CD14-positive monocyte (primary cell): Measurements from ENCODE around the gene NAPSA. TPM values are rescaled to one million over a fixed set of nuclear protein-coding genes. Genes with fewer than 3 reads are reported as not detected.
"Not testable (repeated sequence)": the region's sequence is repeated elsewhere in the genome, so short reads cannot be mapped to it uniquely, and the experiment has no call there.

ENCODE experiments used
- DNase-seq, 3 donors: peaks; one replicate each; pipeline ENCODE4 v3.0.0-alpha.2; 2011 to 2022
- H2AFZ ChIP-seq: 2 replicates; pipeline ENCODE4 v1.6.0; 2012; ENCODE audit warnings: mild to moderate bottlenecking, low read depth, low read length, inconsistent platforms; ENCODE audit not compliant: insufficient read depth, poor library complexity, severe bottlenecking
- H3K27ac ChIP-seq, 2 donors: 1 replicate in 1 of 2; 2 replicates in 1 of 2; pipeline ENCODE4 v1.5.1; 2012 to 2013; ENCODE audit warnings: low read length in 2 of 2, control low read depth in 1 of 2, inconsistent platforms in 1 of 2, low read depth in 1 of 2, mild to moderate bottlenecking in 1 of 2
- H3K27me3 ChIP-seq, 2 donors: one replicate each; pipeline versions ENCODE4 v1.6.0 to v1.6.1; 2011 to 2013; ENCODE audit warnings: low read length in 2 of 2; ENCODE audit not compliant: control insufficient read depth in 2 of 2, insufficient read depth in 2 of 2
- H3K36me3 ChIP-seq, 2 donors: replicated peaks in 1 of 2; 1 replicate in 1 of 2; 2 replicates in 1 of 2; pipeline versions ENCODE4 v1.5.1 to v1.6.1; 2012 to 2013; ENCODE audit warnings: low read length in 2 of 2, control low read depth in 1 of 2, inconsistent platforms in 1 of 2, mild to moderate bottlenecking in 1 of 2; ENCODE audit not compliant: insufficient read depth in 2 of 2, control insufficient read depth in 1 of 2
- H3K4me1 ChIP-seq, 2 donors: 1 replicate in 1 of 2; 2 replicates in 1 of 2; pipeline versions ENCODE4 v1.5.1 to v1.6.1; 2012 to 2013; ENCODE audit warnings: low read length in 2 of 2, control low read depth in 1 of 2, inconsistent platforms in 1 of 2, mild to moderate bottlenecking in 1 of 2, moderate library complexity in 1 of 2; ENCODE audit not compliant: insufficient read depth in 2 of 2, control insufficient read depth in 1 of 2
- H3K4me2 ChIP-seq: replicated peaks from 2 replicates; pipeline ENCODE3; 2012; ENCODE audit warnings: low read length, moderate library complexity, mild to moderate bottlenecking; ENCODE audit not compliant: poor library complexity, severe bottlenecking; ENCODE audit errors: extremely low read depth
- H3K4me3 ChIP-seq, 3 experiments: fragments of 200-600 bp in 1 of 3; sonication (generic) in 1 of 3; replicated peaks in 1 of 3; 1 replicate in 2 of 3; 2 replicates in 1 of 3; pipeline ENCODE4 v1.5.1; 2011 to 2013; ENCODE audit warnings: low read length in 3 of 3, mild to moderate bottlenecking in 3 of 3, control low read depth in 2 of 3, low read depth in 2 of 3, inconsistent platforms in 1 of 3, moderate library complexity in 1 of 3
- H3K79me2 ChIP-seq: 2 replicates; pipeline ENCODE4 v1.6.0; 2012; ENCODE audit warnings: mild to moderate bottlenecking, control low read depth, inconsistent platforms, low read length, moderate library complexity; ENCODE audit not compliant: insufficient read depth
- H3K9ac ChIP-seq: 2 replicates; pipeline ENCODE4 v1.6.0; 2017; ENCODE audit warnings: low read length, mild to moderate bottlenecking; ENCODE audit not compliant: insufficient read depth, poor library complexity, severe bottlenecking
- H3K9me3 ChIP-seq, 2 donors: replicated peaks in 1 of 2; 1 replicate in 1 of 2; 2 replicates in 1 of 2; pipeline versions ENCODE4 v1.5.1 to v1.6.1; 2012 to 2013; ENCODE audit warnings: low read length in 2 of 2, control low read depth in 1 of 2; ENCODE audit not compliant: control insufficient read depth in 1 of 2, insufficient read depth in 1 of 2
- H4K20me1 ChIP-seq: 2 replicates; pipeline ENCODE4 v1.6.0; 2012; ENCODE audit warnings: mild to moderate bottlenecking, low read length, control low read depth, moderate library complexity; ENCODE audit not compliant: insufficient read depth
- H3K27ac Mint-ChIP-seq, 7 donors: one replicate each; pipeline ENCODE4 v1.8.0; 2020; ENCODE audit warnings: mild to moderate bottlenecking in 7 of 7, mixed read lengths in 7 of 7, moderate library complexity in 6 of 7, inconsistent platforms in 2 of 7
- H3K27me3 Mint-ChIP-seq, 3 donors: one replicate each; pipeline ENCODE4 v1.8.0; 2021 to 2022; ENCODE audit warnings: low read depth in 3 of 3, mild to moderate bottlenecking in 3 of 3, mixed read lengths in 3 of 3, moderate library complexity in 3 of 3, inconsistent platforms in 1 of 3
- H3K36me3 Mint-ChIP-seq, 2 donors: one replicate each; pipeline ENCODE4 v1.8.0; 2020; ENCODE audit warnings: mixed read lengths in 2 of 2, inconsistent platforms in 1 of 2, mild to moderate bottlenecking in 1 of 2
- H3K4me1 Mint-ChIP-seq: one replicate; pipeline ENCODE4 v1.8.0; 2020; ENCODE audit warnings: mild to moderate bottlenecking, mixed read lengths
- H3K4me3 Mint-ChIP-seq, 2 donors: one replicate each; pipeline ENCODE4 v1.8.0; 2020; ENCODE audit warnings: mild to moderate bottlenecking in 2 of 2, mixed read lengths in 2 of 2, moderate library complexity in 1 of 2
- H3K9me3 Mint-ChIP-seq, 7 donors: one replicate each; pipeline ENCODE4 v1.8.0; 2020 to 2022; ENCODE audit warnings: mixed read lengths in 7 of 7, mild to moderate bottlenecking in 6 of 7, moderate library complexity in 6 of 7, inconsistent platforms in 2 of 7
- CTCF ChIP-seq: fragments of 200-600 bp; IDR thresholded peaks from one replicate; pipeline ENCODE4 v1.8.0; 2022; ENCODE audit warnings: antibody characterized with exemption, mild to moderate bottlenecking
- WGBS: methylation state at CpG from one replicate; pipeline ENCODE4 v1.1.5; 2013; ENCODE audit warnings: missing lambda C conversion rate; ENCODE audit not compliant: insufficient coverage; 5-methylcytosine and 5-hydroxymethylcytosine counted together
- intact Hi-C, 2 donors: fragments of 100-400 bp; cut with micrococcal nuclease; formaldehyde crosslinking; loops; one replicate each; pipeline versions ENCODE4 v1.15.0 to v1.15.1; 2023
- polyA plus RNA-seq, 3 donors: library from polyadenylated mRNA; depleted of rRNA in 1 of 3; unstranded in 2 of 3; stranded (reverse) in 1 of 3; fragments of 300-500 nt in 2 of 3; fragments of >200 nt in 1 of 3; fragmentation: Illumina TruSeq in 2 of 3; gene quantifications; 1 replicate in 2 of 3; 2 replicates in 1 of 3; pipeline ENCODE4 v1.2.3, GENCODE V29; 2012 to 2021

Gene NAPSA
- polyA plus RNA-seq, 3 donors = 0.27 to 1.3 (median 0.52) TPM

GRCh38 chr19:50330365-50331078, 34.9 kb downstream of the NAPSA start:
- H3K27me3 ChIP-seq = peaks cover 19 to 23% of the 10 kb centered on the region in 2 donors
- H3K4me1 Mint-ChIP-seq = peaks cover 76% of the 10 kb centered on the region
- peaks cover 32 to 38% (median 36%) of the 10 kb centered on the region in 3 donors for H3K27me3 Mint-ChIP-seq

DNA sequence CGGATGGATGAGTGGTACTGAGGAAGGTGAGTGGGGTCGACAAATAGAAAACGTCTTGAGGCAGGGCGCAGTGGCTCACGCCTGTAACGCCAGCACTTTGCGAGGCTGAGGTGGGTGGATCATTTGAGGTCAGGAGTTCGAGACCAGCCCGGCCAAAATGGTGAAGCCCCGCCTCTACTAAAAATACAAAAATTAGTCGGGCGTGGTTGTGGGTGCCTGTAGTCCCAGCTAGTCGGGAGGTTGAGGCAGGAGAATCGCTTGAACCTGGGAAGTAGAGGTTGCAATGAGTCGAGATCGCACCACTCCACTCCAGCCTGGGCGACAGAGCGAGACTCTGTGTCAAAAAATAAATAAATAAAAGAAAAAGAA, 35.5 kb downstream of the NAPSA start:
- H3K9me3 Mint-ChIP-seq = peaks cover 2 to 42% (median 26%) of the 10 kb centered on the region in 7 donors
- H3K4me3 ChIP-seq = peak overlapping the region in 2 of 3 experiments; percentile 47 to 83
- peak overlapping the region; percentile 83 for H3K4me2 ChIP-seq

More at GRCh38 chr19:50330365-50331078, 34.9 kb downstream of the NAPSA start:
- peaks cover 10 to 12% of the 10 kb centered on the region in 2 donors for H3K36me3 ChIP-seq
- H3K4me3 ChIP-seq = peak overlapping the region; percentile 47 to 83 (median 64)
- H3K27ac ChIP-seq = peak overlapping the region; percentile 59 to 64
- H3K4me2 ChIP-seq = peak overlapping the region; percentile 83
- Mint-ChIP-seq H3K9me3 (peaks cover 2 to 42% (median 26%) of the 10 kb centered on the region in 7 donors), H3K36me3 (peaks cover 24 to 28% of the 10 kb centered on the region in 2 donors), H3K27ac (peak overlapping the region; percentile 91 to 98 (median 95)), H3K4me3 (peak overlapping the region; percentile 84 to 96)
- peak overlapping the region; percentile 72 for H2AFZ ChIP-seq
- WGBS = 3% methylated on average over 36 of the region's 48 CpGs
- peaks cover 0 to 14% of the 10 kb centered on the region in 2 donors for H3K9me3 ChIP-seq
- TF ChIP-seq CTCF = no peak
- H3K79me2 ChIP-seq = peaks cover 8% of the 10 kb centered on the region
- DNase-seq = peak; percentile 74 to 81 (median 79)
- peaks cover 76 to 88% of the 10 kb centered on the region in 2 donors for H3K4me1 ChIP-seq
- intact Hi-C loops = loop anchor here in 1 of 2 donors (2.0 kb wide), 1 partner anchor 18 kb away; no protein-coding TSS in a partner anchor
- H4K20me1 ChIP-seq = peaks cover 43% of the 10 kb centered on the region
- H3K9ac ChIP-seq = peak overlapping the region; percentile 59

More for the DNA sequence above, 35.5 kb downstream of the NAPSA start:
- Histone ChIP-seq H2AFZ (peak overlapping the region; percentile 72), H4K20me1 (peaks cover 43% of the 10 kb centered on the region), H3K4me1 (peaks cover 73 to 89% of the 10 kb centered on the region in 2 donors), H3K9me3 (peaks cover 0 to 14% of the 10 kb centered on the region in 2 donors), H3K27ac (peak overlapping the region; percentile 33 to 70), H3K27me3 (peaks cover 19 to 26% of the 10 kb centered on the region in 2 donors)
- Mint-ChIP-seq H3K27ac (peak overlapping the region; percentile 86 to 96 (median 94)), H3K27me3 (peaks cover 35 to 39% (median 36%) of the 10 kb centered on the region in 3 donors), H3K4me3 (peak overlapping the region; percentile 76 to 90), H3K36me3 (peaks cover 18 to 22% of the 10 kb centered on the region in 2 donors), H3K4me1 (peaks cover 70% of the 10 kb centered on the region)
- H3K9ac ChIP-seq, DNase-seq, H3K79me2 ChIP-seq, H3K36me3 ChIP-seq: not testable (repeated sequence)
- intact Hi-C loops = loop anchor here (1.0 to 10.0 kb wide), 4 partner anchors 19 to 475 kb away; partner anchors contain the start of gene POLD1 (in 1 of the 2)
- WGBS = 21% methylated on average over 9 of the region's 18 CpGs
